ENCODE measurements around the gene PHYHIPL. TPM values are rescaled to one million over a fixed set of nuclear protein-coding genes. Genes with fewer than 3 reads are reported as not detected.

PHYHIPL gene
- total and polyA plus RNA-seq, 2 of the 8 experiments (the other 6 are each of a cell fraction or from before 2014, with no cell fraction given) = 0.23 to 0.48 TPM

DNA sequence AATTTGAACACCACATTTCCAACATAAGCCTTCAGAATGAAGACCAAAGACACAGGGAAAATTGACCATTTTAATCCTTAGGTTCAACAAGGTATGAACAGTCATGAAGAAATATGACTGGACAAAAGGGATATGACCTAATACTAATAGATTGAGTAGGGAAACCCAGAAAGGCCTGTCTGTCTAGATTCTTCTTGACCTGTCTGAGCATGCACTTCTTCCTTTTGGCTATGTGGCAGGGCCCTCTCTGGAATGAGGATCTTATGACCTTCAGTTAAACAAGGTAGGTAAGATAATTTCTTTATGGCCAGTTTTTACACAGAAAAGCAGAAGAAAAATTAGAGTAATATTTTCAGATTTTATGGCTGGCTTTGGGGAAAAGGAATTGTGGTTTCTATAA, 3.0 kb upstream of the PHYHIPL start:
- no peak overlapping the region for H3K18ac ChIP-seq (ENCODE audit: extremely low read depth, low read length)
- H3K79me2 ChIP-seq (ENCODE audit: control insufficient read depth in 1 of 2, insufficient read depth in 2 of 2, low read length in 2 of 2) = no peaks in the 10 kb centered on the region
- no peak overlapping the region for H3K4me2 ChIP-seq (ENCODE audit: insufficient read depth in 1 of 2, low read depth in 2 of 2, low read length in 2 of 2)
- no peak overlapping the region for H4K5ac ChIP-seq (ENCODE audit: insufficient read length, low read depth, low read length)
- peaks cover 3% of the 10 kb centered on the region; the same call in 1 of the 2 replicates for H3K23me2 ChIP-seq (ENCODE audit: low read depth, low read length)
- no peak overlapping the region for H2BK20ac ChIP-seq (ENCODE audit: low read length)
- FAIRE-seq = no peak
- H3K79me1 ChIP-seq (ENCODE audit: low read depth, low read length) = no peaks in the 10 kb centered on the region
- no peak overlapping the region for H2BK15ac ChIP-seq (ENCODE audit: low read length)
- H2BK120ac ChIP-seq (replicated peaks; ENCODE audit: low read depth, low read length) = no peak overlapping the region
- H2BK5ac ChIP-seq (ENCODE audit: low read depth, low read length) = no peak overlapping the region
- H4K20me1 ChIP-seq (replicated peaks in 1 of 2; ENCODE audit: control insufficient read depth in 1 of 2, insufficient read depth in 2 of 2, low read length in 2 of 2) = peaks cover 0 to 3% of the 10 kb centered on the region in 2 experiments
- H3K4me1 ChIP-seq (replicated peaks in 1 of 4; ENCODE audit: control insufficient read depth in 3 of 4, insufficient read depth in 4 of 4, low read length in 3 of 4) = peaks cover 0 to 6% (median 4%) of the 10 kb centered on the region in 4 experiments; a peak in 5 of 7 replicates
- H2AK5ac ChIP-seq (ENCODE audit: low read depth, low read length) = no peak overlapping the region
- no peaks in the 10 kb centered on the region for H3K36me3 ChIP-seq (ENCODE audit: control insufficient read depth in 2 of 4, insufficient read depth in 4 of 4, low read length in 3 of 4)
- DNase-seq (ENCODE audit: low read depth in 1 of 2, low spot score in 2 of 2) = no peak
- no peak overlapping the region for H3K14ac ChIP-seq (ENCODE audit: insufficient read length)
- no peak overlapping the region for H3K4me3 ChIP-seq (ENCODE audit: extremely low read depth in 1 of 4, insufficient read depth in 2 of 4, low read depth in 3 of 4, low read length in 4 of 4)
- ChIA-PET CTCF (ENCODE audit: partially characterized antibody) (no interaction called here), POLR2A (ENCODE audit: partially characterized antibody) (no interaction called here)
- TF ChIP-seq, protein P1, sequence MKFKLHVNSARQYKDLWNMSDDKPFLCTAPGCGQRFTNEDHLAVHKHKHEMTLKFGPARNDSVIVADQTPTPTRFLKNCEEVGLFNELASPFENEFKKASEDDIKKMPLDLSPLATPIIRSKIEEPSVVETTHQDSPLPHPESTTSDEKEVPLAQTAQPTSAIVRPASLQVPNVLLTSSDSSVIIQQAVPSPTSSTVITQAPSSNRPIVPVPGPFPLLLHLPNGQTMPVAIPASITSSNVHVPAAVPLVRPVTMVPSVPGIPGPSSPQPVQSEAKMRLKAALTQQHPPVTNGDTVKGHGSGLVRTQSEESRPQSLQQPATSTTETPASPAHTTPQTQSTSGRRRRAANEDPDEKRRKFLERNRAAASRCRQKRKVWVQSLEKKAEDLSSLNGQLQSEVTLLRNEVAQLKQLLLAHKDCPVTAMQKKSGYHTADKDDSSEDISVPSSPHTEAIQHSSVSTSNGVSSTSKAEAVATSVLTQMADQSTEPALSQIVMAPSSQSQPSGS (IDR thresholded peaks at IDR 0.05; ENCODE audit: low read length) = no peak
- TF ChIP-seq CBX5 (IDR thresholded peaks at IDR 0.05; ENCODE audit: low read depth, low read length) = no peak
- peaks cover 8 to 36% (median 25%) of the 10 kb centered on the region in 4 experiments for H3K27me3 ChIP-seq (replicated peaks in 1 of 4; ENCODE audit: control insufficient read depth in 3 of 4, extremely low read depth in 1 of 4, insufficient read depth in 3 of 4, low read length in 3 of 4)
- H3K27ac ChIP-seq (ENCODE audit: low read depth, low read length) = no peak overlapping the region
- no peak overlapping the region for H3K9ac ChIP-seq (replicated peaks in 1 of 4; ENCODE audit: extremely low read depth in 1 of 4, low read depth in 3 of 4, low read length in 3 of 4)
- no peak overlapping the region for H3K4ac ChIP-seq (replicated peaks; ENCODE audit: insufficient read length, low read depth, low read length)
- H2AFZ ChIP-seq (ENCODE audit: low read length) = no peak overlapping the region
- no peak overlapping the region for H4K91ac ChIP-seq (replicated peaks; ENCODE audit: insufficient read length, low read length)
- no peak overlapping the region for H3K56ac ChIP-seq (replicated peaks; ENCODE audit: insufficient read length, low read depth, low read length)
- H3K23ac ChIP-seq (ENCODE audit: insufficient read length) = no peak overlapping the region
- H3K9me3 ChIP-seq (ENCODE audit: insufficient read depth in 2 of 2, low read depth in 1 of 2, low read length in 1 of 2) = no peaks in the 10 kb centered on the region
- H4K8ac ChIP-seq (ENCODE audit: extremely low read depth, insufficient read depth, low read length) = no peak overlapping the region
- no peak overlapping the region for H2BK12ac ChIP-seq (ENCODE audit: low read depth, low read length)
